ENCODE results near the gene DOHH.

Gene DOHH

DNA sequence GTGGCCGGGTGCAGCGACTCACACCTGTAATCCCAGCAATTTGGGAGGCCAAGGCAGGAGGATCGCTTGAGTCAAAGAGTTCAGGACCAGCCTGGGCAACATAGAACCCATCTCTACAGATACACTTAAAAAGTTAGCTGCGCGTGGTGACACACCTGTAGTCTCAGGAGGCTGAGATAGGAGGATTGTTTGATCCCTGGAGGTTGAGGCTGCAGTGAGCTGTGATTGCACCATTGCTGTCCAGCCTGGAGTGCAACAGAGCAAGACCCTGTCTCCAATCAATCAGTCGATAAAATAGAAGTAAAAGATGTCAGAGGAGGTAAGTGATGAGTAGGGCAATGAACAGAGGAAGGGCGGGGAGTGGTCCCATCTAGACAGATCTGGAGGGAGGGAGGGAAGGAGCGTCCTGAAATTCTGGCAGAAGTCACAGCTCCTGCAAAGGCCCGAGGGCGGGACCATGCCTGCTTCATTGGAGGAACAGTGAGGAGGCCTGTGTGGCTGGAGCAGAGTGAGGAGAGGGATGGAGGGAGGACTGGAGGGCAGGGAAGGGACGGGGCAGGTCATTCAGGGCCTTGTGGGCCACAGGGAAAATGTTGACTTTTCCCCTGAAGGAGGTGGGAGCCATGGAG, 29.9 kb downstream of the DOHH start:
- intact Hi-C loops (cut with DNase I) = loop anchor here (10.0 kb wide), 1 partner anchor 46 kb away; no protein-coding TSS in a partner anchor
- no peak for DNase-seq

GRCh38 chr19:3469638-3470499, 30.6 kb downstream of the DOHH start:
- peak in 2 of 42 donors; percentile 35 to 44 for DNase-seq
- intact Hi-C loops (cut with DNase I) = loop anchor here (10.0 kb wide), 2 partner anchors 45 to 265 kb away; no protein-coding TSS in a partner anchor

GRCh38 chr19:3468211-3468610, 32.3 kb downstream of the DOHH start:
- DNase-seq = no peak
- intact Hi-C loops (cut with DNase I) = loop anchor here (10.0 kb wide), 1 partner anchor 263 kb away; no protein-coding TSS in a partner anchor

DNA sequence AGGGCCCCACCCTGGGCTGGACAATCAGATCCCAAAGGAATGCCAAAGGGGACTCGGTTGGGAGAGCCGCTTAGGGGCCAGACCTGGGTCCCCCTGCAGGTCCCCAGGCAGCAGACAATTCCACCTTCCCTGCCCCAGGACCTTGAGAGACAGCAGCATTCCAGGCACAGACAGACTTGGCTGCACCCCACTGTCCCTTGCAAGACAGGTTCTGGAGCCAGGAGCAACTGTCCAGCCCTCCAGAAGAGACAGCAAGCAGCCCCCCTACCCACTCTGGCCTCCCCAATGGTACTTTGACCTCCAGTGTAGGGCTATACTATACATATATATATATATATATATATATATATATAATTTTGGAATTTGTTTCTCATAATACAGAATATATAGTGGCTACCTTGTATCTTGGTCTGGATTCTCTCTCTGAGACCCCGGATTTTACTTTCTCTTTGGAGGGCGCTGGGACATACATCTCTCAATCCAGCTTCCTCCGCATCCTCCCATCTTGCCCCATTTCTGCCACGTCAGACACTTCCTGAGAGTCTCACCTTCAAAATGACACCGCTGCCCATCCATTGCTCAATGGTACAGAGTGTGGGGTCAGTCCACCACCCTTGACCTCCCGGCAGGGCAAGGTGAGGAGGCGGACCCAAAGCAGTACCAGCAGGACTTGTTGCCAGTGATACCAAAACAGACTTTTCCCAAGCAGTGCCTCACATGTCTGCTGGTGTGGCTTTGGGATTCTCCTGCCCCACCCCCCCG, 32.9 kb downstream of the DOHH start:
- intact Hi-C loops (cut with DNase I) = loop anchor here (10.0 kb wide), 1 partner anchor 263 kb away; no protein-coding TSS in a partner anchor
- no peak for DNase-seq

DNA sequence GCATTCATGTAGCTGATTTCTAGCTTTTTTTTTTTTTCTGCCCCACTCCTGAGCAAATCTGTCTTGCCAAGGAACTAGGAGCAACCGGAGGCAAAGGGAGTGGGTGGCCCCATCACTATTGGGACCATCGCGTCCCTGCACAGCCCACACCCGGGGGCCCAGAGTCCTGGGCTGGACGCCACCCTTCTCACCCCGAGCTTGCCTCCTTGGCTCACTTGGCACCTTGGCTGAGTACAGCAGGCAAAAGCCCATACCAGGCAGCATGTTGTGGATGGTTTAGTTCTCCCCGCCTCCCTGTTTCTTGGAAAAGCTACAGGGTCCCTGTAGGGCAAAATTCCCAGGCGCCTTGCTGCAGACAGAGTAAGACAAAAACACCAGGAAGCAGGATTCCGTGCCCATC, 33.8 kb downstream of the DOHH start:
- DNase-seq = peak in 17 of 42 donors; percentile 14 to 74 (median 41)
- intact Hi-C loops (cut with DNase I) = loop anchor here (10.0 kb wide), 1 partner anchor 262 kb away; no protein-coding TSS in a partner anchor

GRCh38 chr19:3465552-3465951, 34.9 kb downstream of the DOHH start:
- intact Hi-C loops (cut with DNase I) = loop anchor here (10.0 kb wide), 1 partner anchor 261 kb away; no protein-coding TSS in a partner anchor
- no peak for DNase-seq

DNA sequence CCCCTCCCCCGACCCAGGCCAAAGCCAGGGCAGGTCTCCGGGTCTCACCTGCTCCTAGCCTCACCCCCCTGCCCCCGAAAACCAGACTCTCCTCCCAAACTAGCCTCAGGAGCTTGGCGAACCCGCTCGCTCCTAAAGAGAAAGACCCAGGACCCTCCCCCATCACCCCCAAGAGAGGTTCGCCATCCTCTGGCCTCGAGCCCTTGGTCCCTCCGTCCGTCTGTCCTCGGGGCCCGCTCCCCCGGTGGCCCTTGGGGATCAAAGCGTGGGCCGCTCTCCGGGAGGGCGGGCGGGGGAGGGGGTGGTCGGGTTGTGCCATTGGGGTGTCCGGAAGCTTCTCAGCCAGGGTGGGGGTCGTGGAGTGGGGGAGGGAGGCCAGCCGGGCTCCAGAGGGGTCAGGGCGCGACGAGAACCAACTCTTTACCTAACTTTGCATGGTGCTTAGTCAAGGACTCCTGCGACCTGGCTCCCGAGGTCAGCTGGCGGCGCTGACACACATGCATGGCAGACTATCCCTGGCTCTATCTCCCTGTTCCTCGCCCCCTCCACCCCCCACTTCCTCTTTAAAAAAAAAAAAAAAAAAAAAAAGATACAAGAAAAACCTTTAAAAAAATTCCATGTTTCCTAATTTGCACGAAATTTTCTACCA, 35.8 kb downstream of the DOHH start:
- intact Hi-C loops (cut with DNase I) = loop anchor here (10.0 kb wide), 1 partner anchor 260 kb away; no protein-coding TSS in a partner anchor
- DNase-seq = no peak

DNA sequence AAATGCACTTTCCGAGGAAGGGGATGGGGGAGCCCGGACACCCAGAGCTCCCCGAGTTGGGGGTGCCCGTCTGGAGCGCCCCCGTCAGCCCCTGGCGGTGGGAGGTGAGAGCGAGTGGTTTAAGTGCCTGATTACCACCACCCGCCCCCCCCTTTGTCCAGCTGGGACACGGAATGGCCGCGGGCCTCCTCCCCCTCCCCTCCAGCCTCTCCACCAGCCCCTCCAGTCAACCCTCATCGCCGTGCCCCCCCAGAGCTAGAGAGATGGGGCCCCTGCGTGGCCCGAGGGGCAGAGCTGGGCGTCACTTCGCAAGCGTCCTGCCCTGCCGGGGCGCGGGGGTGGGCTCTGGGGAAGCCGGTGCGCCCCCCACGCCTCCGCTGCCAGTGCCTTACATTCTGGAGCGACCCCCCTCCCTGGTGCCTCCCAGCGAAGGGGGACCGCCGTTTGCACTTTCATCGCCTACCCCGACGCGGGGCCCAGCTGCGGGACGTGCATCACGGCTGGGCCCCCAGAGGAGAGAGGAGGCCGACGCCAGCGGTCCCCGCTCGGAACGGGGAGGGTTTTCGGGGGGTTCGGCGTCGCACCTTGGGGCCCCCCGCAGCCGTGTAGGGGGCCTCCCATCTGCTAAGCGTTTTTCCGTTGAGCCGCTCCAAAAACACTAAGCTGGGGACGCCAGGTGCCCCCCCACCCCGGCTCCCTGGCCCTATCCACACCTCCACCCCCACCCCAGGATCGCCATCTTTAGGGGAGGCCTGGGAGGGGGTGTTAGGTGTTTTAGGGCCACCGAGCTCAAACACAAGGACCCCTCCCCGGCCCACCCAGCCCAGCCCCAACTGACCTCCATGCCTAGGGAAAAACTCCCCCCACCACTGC, 36.5 kb downstream of the DOHH start:
- intact Hi-C loops (cut with DNase I) = loop anchor here (10.0 kb wide), 1 partner anchor 259 kb away; no protein-coding TSS in a partner anchor
- DNase-seq = no peak

DNA sequence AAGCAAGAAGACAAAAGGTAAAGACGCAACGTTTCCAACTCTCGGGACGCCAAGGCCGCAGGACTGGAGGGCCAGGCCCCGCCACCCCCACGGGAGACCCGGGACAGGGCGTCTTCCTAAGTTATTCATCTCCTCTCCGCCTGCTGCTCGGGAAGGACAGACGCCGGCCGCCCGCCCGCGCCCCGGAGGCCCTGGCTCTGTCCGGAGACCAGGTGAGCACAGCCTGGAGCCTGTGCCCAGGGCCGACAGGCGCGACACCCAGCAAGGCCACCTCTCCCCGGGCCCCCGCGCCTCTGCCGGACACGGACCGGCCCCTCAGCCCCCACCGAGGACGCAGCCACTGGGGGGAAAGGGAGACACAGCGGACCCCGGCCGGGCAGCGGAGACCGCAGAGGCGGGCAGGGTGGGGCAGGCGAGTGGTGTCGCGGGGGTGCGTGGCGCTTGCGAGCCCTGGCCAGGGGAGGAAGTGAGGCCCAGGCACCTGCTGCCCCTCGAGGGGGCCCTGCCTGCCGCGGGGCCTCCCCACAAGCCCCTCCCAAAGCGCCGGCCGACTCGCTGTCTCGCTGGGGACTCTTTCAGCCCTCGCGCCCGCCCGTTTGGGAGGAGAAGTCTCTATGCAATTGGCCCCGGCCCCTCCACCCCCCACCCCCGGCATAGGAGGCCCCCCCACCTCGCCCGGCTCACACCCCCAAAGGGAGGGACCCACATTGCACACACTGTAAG, 37.3 kb downstream of the DOHH start:
- DNase-seq = no peak

GRCh38 chr19:3459965-3460582, 40.4 kb downstream of the DOHH start:
- intact Hi-C loops (cut with DNase I) = loop anchor here (10.0 kb wide), 1 partner anchor 255 kb away; no protein-coding TSS in a partner anchor
- DNase-seq = no peak

More for the DNA sequence above, 37.3 kb downstream of the DOHH start:
- intact Hi-C loops (cut with DNase I) = loop anchor here (10.0 kb wide), 1 partner anchor 258 kb away; no protein-coding TSS in a partner anchor

DNA sequence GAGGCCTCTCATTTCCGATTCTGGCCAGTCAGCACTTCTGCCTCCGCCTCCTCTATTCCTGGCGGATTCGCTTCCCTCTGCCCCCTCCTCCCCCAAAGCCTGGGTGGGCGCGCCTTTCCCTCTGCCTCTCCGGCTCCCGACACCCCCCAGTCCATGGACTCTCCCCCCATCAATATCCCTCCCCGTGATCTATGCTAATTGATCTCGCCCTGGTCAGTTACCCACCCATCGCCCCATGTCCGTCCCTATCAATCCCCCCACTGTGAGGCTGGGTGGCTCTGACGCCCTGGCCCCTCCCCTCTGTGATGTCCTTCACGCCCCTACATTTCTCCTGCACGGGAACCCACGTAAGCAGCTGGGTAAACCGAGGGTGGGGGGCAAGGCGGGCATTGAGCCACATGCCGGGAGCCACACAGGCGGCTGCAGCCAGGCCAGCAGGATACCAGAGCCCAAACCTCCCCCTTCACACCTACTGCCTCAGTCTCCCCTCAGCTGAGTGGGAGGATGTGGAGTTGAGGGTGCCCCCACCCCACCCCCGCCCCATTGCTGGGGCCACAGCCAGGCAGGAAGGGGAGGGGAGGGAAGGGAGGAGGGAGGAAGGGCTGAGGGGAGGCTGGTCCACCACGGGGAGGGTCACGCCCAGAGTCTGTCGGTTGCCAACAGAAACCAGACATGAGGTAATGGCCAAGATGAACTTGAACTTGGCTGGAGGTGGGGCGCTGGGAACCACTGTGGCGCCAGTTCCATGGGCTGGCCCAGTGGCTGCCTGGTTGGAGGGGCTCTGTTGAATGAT, 41.2 kb downstream of the DOHH start:
- peak; percentile 34 to 83 (median 65) for DNase-seq

DNA sequence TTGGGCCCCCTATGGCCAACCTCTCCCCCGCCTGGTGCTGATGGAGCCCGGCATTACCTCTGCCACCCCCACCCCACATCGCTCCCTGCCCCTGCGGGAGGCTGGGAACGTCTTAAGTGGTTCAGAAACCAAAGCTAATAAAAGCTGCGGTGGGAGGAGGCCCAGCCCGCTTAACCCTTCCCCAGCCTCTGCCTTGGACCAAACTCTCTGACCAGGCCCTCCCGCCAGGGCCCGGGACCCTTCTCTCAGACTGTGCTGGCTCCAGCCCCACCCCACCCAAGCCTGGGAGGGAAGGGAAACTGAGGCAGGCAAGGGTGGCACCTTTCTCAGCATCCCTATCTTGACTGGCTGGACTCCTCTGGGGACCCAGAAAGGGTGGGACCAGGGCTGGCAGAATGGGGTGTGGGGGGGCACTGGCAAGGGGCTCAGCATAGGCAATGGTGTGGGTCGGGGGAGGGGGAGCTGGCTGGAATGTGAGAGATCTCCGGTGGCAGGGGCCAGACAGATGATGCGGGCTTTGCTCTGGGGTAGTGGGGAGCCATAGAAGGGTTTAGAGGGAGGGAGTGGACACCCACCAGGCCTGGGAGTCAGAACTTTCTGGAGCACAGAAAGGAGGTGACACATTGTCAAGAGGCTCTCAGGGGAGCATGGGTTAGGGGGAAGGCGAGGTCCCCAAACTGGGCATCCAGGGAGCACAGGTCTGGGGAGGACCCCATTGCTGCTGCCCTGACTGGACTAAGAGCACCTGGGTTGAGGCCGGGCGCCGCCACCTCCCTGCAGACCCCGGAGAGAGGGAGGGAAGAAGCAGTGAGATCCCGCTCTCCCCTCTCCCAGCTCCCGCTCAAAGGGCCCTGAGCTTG, 42.0 kb downstream of the DOHH start:
- DNase-seq = peak in 1 of 42 donors; percentile 22
- intact Hi-C loops (cut with DNase I) = no loop called here

More for the DNA sequence above, 41.2 kb downstream of the DOHH start:
- intact Hi-C loops (cut with DNase I) = no loop called here

DNA sequence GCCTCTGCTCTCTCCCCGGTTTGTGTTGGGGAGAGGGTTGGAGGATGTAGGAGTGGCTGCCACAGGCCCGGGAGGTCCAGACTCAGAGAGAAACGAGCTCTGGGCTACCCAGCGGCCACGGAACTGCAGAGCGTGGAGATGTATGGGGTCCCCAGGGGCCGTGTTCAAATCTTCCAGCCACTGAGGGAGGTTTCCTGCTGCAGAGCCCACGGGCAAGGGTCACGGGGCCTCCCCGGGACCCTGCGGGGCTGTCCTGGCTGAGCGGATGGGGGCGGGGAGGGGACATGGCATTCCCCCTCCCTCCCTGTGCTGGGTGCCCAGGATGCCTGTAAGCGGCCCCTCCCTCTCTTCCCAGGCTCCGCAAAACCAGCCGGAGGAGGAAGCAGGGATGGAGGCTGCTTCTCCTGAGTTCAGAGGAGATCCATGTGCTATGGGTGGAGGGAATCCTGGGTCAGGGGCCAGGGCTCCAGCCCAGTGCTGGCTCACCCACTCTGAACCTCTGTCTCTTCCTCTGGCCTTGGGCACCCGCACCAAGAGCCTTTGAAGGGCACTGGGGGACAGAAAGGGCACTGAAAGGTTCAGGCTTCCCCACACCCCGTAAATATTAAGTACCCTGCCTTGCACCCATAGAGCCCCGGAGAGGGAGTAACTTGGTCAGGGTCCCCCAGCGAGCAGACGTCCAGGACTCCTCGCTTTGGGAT, 42.8 kb downstream of the DOHH start:
- intact Hi-C loops (cut with DNase I) = no loop called here
- no peak for DNase-seq

GRCh38 chr19:3456925-3457527, 43.4 kb downstream of the DOHH start:
- no peak for DNase-seq
- intact Hi-C loops (cut with DNase I) = no loop called here
